Muscle layer of duodenum (tissue), 2 donors: ENCODE measurements around the gene DGKK.
"Not testable (repeated sequence)": the region's sequence is repeated elsewhere in the genome, so short reads cannot be mapped to it uniquely, and the experiment has no call there.

Experiments
- H3K27ac ChIP-seq: one replicate; pipeline ENCODE4 v1.7.0; 2013; ENCODE audit warnings: mild to moderate bottlenecking, low read length
- H3K27me3 ChIP-seq: one replicate; pipeline ENCODE4 v1.7.0; 2013; ENCODE audit warnings: low read depth, mild to moderate bottlenecking, control low read depth, low read length
- H3K36me3 ChIP-seq, 2 donors: one replicate each; pipeline ENCODE4 v1.7.0; 2013; ENCODE audit warnings: low read length in 2 of 2, control low read depth in 1 of 2, mild to moderate bottlenecking in 1 of 2; ENCODE audit not compliant: insufficient read depth in 2 of 2, control insufficient read depth in 1 of 2
- H3K4me1 ChIP-seq, 2 donors: one replicate each; pipeline ENCODE4 v1.7.0; 2013; ENCODE audit warnings: low read length in 2 of 2, mild to moderate bottlenecking in 2 of 2, control low read depth in 1 of 2, moderate library complexity in 1 of 2; ENCODE audit not compliant: insufficient read depth in 2 of 2, control insufficient read depth in 1 of 2
- H3K4me3 ChIP-seq, 2 donors: one replicate each; pipeline ENCODE4 v1.7.0; 2013; ENCODE audit warnings: low read length in 2 of 2, low read depth in 1 of 2, mild to moderate bottlenecking in 1 of 2
- H3K9me3 ChIP-seq, 2 donors: one replicate each; pipeline ENCODE4 v1.7.0; 2013; ENCODE audit warnings: low read length in 2 of 2, control low read depth in 1 of 2, mild to moderate bottlenecking in 1 of 2; ENCODE audit not compliant: control insufficient read depth in 1 of 2
- donor health status: healthy.

The DGKK gene

DNA sequence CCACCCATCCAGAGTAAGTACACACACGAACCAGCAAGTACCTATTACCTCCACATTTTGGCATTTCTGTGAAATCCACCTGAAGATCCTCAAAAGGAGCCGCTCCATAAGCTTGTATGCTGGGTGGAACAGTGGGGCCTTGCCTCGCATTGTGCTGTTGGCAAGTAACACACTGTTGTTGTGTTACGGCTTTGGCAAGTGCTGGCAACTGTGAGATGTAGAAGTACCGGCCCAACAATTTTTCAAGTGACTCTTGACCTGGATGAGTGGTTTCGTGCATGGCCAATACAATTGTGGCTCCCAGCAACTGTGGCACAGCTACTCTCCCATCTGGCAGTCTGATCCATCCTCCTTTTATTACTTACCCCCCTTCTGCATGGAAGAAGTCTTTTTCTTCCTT lies 137.3 kb downstream of the DGKK start:
- H3K27me3 ChIP-seq: no peaks in the 10 kb centered on the region
- no peaks in the 10 kb centered on the region for H3K4me1 ChIP-seq
- no peak overlapping the region for H3K4me3 ChIP-seq
- H3K27ac ChIP-seq: no peak overlapping the region
- H3K9me3 ChIP-seq: no peaks in the 10 kb centered on the region
- no peaks in the 10 kb centered on the region for H3K36me3 ChIP-seq

GRCh38 chrX:50332668-50333067 lies 138.0 kb downstream of the DGKK start:
- not testable (repeated sequence) for H3K27ac ChIP-seq, H3K9me3 ChIP-seq, H3K27me3 ChIP-seq, H3K36me3 ChIP-seq, H3K4me3 ChIP-seq, H3K4me1 ChIP-seq

DNA sequence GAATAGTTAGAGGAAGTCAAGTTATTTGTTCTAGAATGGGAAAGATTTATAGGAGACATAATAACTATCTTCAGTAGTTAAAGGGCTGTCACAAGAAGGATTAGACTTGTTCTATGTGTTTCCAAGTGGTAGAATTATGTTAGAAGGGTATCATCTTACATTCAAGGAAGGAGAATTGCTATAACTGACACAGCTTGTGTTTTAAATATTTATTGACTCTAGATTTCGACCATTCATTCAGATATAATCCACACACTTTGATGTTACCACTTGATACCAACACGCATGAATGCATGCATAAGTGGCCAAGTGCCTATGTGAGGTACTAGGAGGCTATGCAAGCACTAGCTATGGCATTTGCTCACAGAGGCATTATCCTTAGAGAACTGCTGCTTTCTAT lies 143.4 kb downstream of the DGKK start:
- H3K27ac ChIP-seq: no peak overlapping the region
- no peaks in the 10 kb centered on the region for H3K36me3 ChIP-seq
- no peaks in the 10 kb centered on the region for H3K27me3 ChIP-seq
- no peak overlapping the region for H3K4me3 ChIP-seq
- H3K9me3 ChIP-seq: no peaks in the 10 kb centered on the region
- H3K4me1 ChIP-seq: no peaks in the 10 kb centered on the region
